Measurements from ENCODE around the gene PRIMA1. TPM values are rescaled to one million over a fixed set of nuclear protein-coding genes. Genes with fewer than 3 reads are reported as not detected.

The PRIMA1 gene
- total and polyA plus RNA-seq, 2 donors (not counting 1 experiment from before 2014, with no cell fraction given): not detected

DNA sequence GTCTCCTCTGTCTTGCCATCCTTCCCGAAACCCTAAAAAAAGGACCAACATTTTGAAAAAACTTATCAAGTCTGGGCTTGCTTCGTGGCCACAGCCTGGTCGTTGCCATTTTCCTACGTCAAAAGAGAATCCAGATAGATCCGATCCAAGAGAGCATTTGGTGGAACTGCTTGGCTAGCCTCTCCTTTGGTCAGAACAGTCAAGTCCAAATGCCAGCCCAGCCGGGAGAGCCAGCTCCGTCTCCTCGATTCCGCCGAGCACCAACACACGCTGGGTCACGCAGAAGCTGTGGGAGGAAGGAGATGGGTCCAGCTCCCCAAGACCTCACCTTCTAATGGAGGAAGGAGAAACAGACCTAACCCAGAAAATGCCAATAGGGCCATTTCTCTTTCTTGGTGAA is 9.3 kb upstream of the PRIMA1 start:
- H4K20me1 ChIP-seq (ENCODE audit: control insufficient read depth, extremely low read depth, insufficient read depth, low read length): no peaks in the 10 kb centered on the region
- no peak overlapping the region for H3K4me2 ChIP-seq (ENCODE audit: extremely low read depth, insufficient read depth, low read length)
- no peak overlapping the region for H3K9ac ChIP-seq (ENCODE audit: insufficient read depth, low read length)
- TF ChIP-seq, protein P1, sequence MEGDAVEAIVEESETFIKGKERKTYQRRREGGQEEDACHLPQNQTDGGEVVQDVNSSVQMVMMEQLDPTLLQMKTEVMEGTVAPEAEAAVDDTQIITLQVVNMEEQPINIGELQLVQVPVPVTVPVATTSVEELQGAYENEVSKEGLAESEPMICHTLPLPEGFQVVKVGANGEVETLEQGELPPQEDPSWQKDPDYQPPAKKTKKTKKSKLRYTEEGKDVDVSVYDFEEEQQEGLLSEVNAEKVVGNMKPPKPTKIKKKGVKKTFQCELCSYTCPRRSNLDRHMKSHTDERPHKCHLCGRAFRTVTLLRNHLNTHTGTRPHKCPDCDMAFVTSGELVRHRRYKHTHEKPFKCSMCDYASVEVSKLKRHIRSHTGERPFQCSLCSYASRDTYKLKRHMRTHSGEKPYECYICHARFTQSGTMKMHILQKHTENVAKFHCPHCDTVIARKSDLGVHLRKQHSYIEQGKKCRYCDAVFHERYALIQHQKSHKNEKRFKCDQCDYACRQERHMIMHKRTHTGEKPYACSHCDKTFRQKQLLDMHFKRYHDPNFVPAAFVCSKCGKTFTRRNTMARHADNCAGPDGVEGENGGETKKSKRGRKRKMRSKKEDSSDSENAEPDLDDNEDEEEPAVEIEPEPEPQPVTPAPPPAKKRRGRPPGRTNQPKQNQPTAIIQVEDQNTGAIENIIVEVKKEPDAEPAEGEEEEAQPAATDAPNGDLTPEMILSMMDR (conservative IDR thresholded peaks at IDR 0.05 in 1 of 2, IDR thresholded peaks at IDR 0.05 in 1 of 2; ENCODE audit: low read depth in 1 of 2, low read length in 2 of 2): no peak
- TF ChIP-seq EZH2 (IDR thresholded peaks at IDR 0.05; ENCODE audit: low read length, missing control alignments): no peak
- no peak overlapping the region for H2AFZ ChIP-seq (ENCODE audit: low read length)
- H3K27ac ChIP-seq (ENCODE audit: insufficient read depth, low read length): no peak overlapping the region
- no peaks in the 10 kb centered on the region for H3K79me2 ChIP-seq (ENCODE audit: control insufficient read depth, insufficient read depth, low read length)
- no peaks in the 10 kb centered on the region for H3K9me3 ChIP-seq (ENCODE audit: control insufficient read depth, insufficient read depth, low read depth, low read length)
- H3K4me1 ChIP-seq (ENCODE audit: control insufficient read depth, extremely low read depth, insufficient read depth, low read length): no peaks in the 10 kb centered on the region
- no peaks in the 10 kb centered on the region for H3K27me3 ChIP-seq (ENCODE audit: control insufficient read depth, insufficient read depth, low read length)
- no peak overlapping the region for H3K4me3 ChIP-seq (replicated peaks in 1 of 4; ENCODE audit: control extremely low read depth in 1 of 4, insufficient read depth in 1 of 4, low read depth in 3 of 4, low read length in 4 of 4)
- no peaks in the 10 kb centered on the region for H3K36me3 ChIP-seq (ENCODE audit: control insufficient read depth, insufficient read depth, low read length)
- no peak for DNase-seq (ENCODE audit: low read depth in 2 of 2)

DNA sequence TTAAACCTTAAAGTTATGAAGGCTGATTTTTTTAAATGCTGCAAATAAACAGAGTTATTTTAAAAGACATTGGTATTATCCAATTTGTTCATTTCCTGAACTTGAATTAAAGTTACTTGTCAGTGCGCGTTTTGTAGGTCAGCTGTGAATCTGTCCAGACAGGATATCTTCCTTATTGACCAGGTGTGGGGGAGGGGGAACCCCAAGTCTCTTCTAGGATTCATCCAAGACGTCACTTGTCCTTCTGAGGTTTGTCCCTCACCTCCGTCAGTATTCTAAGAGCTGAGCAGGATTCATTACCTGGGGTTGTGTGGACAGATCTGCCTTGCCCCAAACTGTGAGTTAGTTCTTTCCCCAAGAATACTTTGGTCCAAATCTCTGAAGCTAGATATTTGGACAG is 8.8 kb upstream of the PRIMA1 start:
- Histone ChIP-seq H3K9ac (ENCODE audit: insufficient read depth, low read length) (no peak overlapping the region), H3K9me3 (ENCODE audit: control insufficient read depth, insufficient read depth, low read depth, low read length) (no peaks in the 10 kb centered on the region), H3K27ac (ENCODE audit: insufficient read depth, low read length) (no peak overlapping the region), H4K20me1 (ENCODE audit: control insufficient read depth, extremely low read depth, insufficient read depth, low read length) (no peaks in the 10 kb centered on the region), H3K36me3 (ENCODE audit: control insufficient read depth, insufficient read depth, low read length) (no peaks in the 10 kb centered on the region), H2AFZ (ENCODE audit: low read length) (no peak overlapping the region), H3K27me3 (ENCODE audit: control insufficient read depth, insufficient read depth, low read length) (no peaks in the 10 kb centered on the region), H3K4me1 (ENCODE audit: control insufficient read depth, extremely low read depth, insufficient read depth, low read length) (no peaks in the 10 kb centered on the region), H3K79me2 (ENCODE audit: control insufficient read depth, insufficient read depth, low read length) (no peaks in the 10 kb centered on the region), H3K4me3 (replicated peaks in 1 of 4; ENCODE audit: control extremely low read depth in 1 of 4, insufficient read depth in 1 of 4, low read depth in 3 of 4, low read length in 4 of 4) (no peak overlapping the region), H3K4me2 (ENCODE audit: extremely low read depth, insufficient read depth, low read length) (no peak overlapping the region)
- TF ChIP-seq, protein P1 (conservative IDR thresholded peaks at IDR 0.05 in 1 of 2, IDR thresholded peaks at IDR 0.05 in 1 of 2; ENCODE audit: low read depth in 1 of 2, low read length in 2 of 2): no peak
- TF ChIP-seq EZH2 (IDR thresholded peaks at IDR 0.05; ENCODE audit: low read length, missing control alignments): no peak
- DNase-seq (ENCODE audit: low read depth in 2 of 2): no peak

DNA sequence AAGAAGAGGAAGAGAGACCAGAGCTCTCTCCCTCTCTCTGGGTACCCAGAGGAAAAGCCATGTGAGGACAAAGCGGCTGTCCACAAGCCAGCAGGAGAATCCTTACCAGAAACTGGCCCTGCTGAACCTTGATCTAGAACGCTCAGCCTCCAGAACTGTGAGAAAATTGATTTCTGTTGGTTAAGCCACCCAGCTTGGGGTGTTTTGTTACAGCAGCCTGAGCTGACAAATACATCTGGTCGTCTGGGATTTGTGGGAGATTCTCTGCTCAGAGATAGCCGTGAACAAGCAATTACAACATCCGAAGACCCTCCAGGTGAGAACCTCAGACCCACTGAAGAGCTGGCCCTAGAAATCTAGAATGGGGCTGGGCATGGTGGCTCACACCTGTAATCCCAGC is 6.5 kb upstream of the PRIMA1 start:
- H3K36me3 ChIP-seq (ENCODE audit: control insufficient read depth, insufficient read depth, low read length): no peaks in the 10 kb centered on the region
- no peak overlapping the region for H3K9ac ChIP-seq (ENCODE audit: insufficient read depth, low read length)
- no peaks in the 10 kb centered on the region for H3K27me3 ChIP-seq (ENCODE audit: control insufficient read depth, insufficient read depth, low read length)
- H3K27ac ChIP-seq (ENCODE audit: insufficient read depth, low read length): no peak overlapping the region
- H3K9me3 ChIP-seq (ENCODE audit: control insufficient read depth, insufficient read depth, low read depth, low read length): no peaks in the 10 kb centered on the region
- H3K4me1 ChIP-seq (ENCODE audit: control insufficient read depth, extremely low read depth, insufficient read depth, low read length): no peaks in the 10 kb centered on the region
- H2AFZ ChIP-seq (ENCODE audit: low read length): no peak overlapping the region
- no peak overlapping the region for H3K4me3 ChIP-seq (replicated peaks in 1 of 4; ENCODE audit: control extremely low read depth in 1 of 4, insufficient read depth in 1 of 4, low read depth in 3 of 4, low read length in 4 of 4)
- TF ChIP-seq, protein P1 (conservative IDR thresholded peaks at IDR 0.05 in 1 of 2, IDR thresholded peaks at IDR 0.05 in 1 of 2; ENCODE audit: low read depth in 1 of 2, low read length in 2 of 2): no peak
- TF ChIP-seq EZH2 (IDR thresholded peaks at IDR 0.05; ENCODE audit: low read length, missing control alignments): no peak
- H3K79me2 ChIP-seq (ENCODE audit: control insufficient read depth, insufficient read depth, low read length): no peaks in the 10 kb centered on the region
- H3K4me2 ChIP-seq (ENCODE audit: extremely low read depth, insufficient read depth, low read length): no peak overlapping the region
- no peaks in the 10 kb centered on the region for H4K20me1 ChIP-seq (ENCODE audit: control insufficient read depth, extremely low read depth, insufficient read depth, low read length)
- no peak for DNase-seq (ENCODE audit: low read depth in 2 of 2)

Data from fibroblast of lung (primary cell).